Measurements from ENCODE around the gene PTPN21. TPM values are rescaled to one million over a fixed set of nuclear protein-coding genes. Genes with fewer than 3 reads are reported as not detected.

The PTPN21 gene
- total and polyA plus RNA-seq, 2 donors (not counting 3 experiments of a cell fraction or from before 2014, with no cell fraction given): 9.2 to 16.1 TPM

GRCh38 chr14:88478931-88479330, 75.9 kb downstream of the PTPN21 start:
- no peak overlapping the region for H2AFZ ChIP-seq (ENCODE audit: low read depth, low read length)
- no peak overlapping the region for H3K9ac ChIP-seq (replicated peaks; ENCODE audit: extremely low read depth, insufficient read depth, low read length)
- intact Hi-C loops (cut with micrococcal nuclease) (no loop called here), dilution Hi-C loops (cut with MboI; ENCODE audit: extremely low pct_ligation_motif_present, low sequenced_read_pairs) (no loop called here)
- H3K4me1 ChIP-seq (ENCODE audit: control insufficient read depth, extremely low read depth, insufficient read depth, low read length): no peaks in the 10 kb centered on the region
- ChIA-PET POLR2A (no interaction called here), CTCF (no interaction called here)
- FAIRE-seq (no peak), DNase-seq (ENCODE audit: low read depth, low spot score) (no peak)
- no peaks in the 10 kb centered on the region for H3K9me3 ChIP-seq (replicated peaks; ENCODE audit: control insufficient read depth, insufficient read depth, low read length)
- no peaks in the 10 kb centered on the region for H3K9me1 ChIP-seq (replicated peaks; ENCODE audit: control insufficient read depth, extremely low read depth, insufficient read depth, low read length)
- H3K36me3 ChIP-seq (ENCODE audit: control insufficient read depth in 2 of 2, extremely low read depth in 1 of 2, insufficient read depth in 2 of 2, low read length in 2 of 2): peaks cover 4 to 17% of the 10 kb centered on the region in 2 experiments
- H3K79me2 ChIP-seq (ENCODE audit: control insufficient read depth, insufficient read depth, low read length): peaks cover 8% of the 10 kb centered on the region
- no TSS peak for BruUV-seq (replicated peaks)
- TF ChIP-seq GATA2 (IDR thresholded peaks at IDR 0.05; ENCODE audit: insufficient read depth, insufficient read length, low read depth, low read length): no peak
- TF ChIP-seq MYC (IDR thresholded peaks at IDR 0.05; ENCODE audit: low read depth, low read length): no peak
- TF ChIP-seq EZH2 (IDR thresholded peaks at IDR 0.05; ENCODE audit: borderline replicate concordance, low read depth, low read length, severe bottlenecking): no peak
- TF ChIP-seq MAX (IDR thresholded peaks at IDR 0.05; ENCODE audit: insufficient read depth, insufficient read length): no peak
- no peak for TF ChIP-seq FOS (IDR thresholded peaks at IDR 0.05; ENCODE audit: borderline replicate concordance, insufficient read depth, low read length)
- no peak for TF ChIP-seq CTCF (IDR thresholded peaks at IDR 0.05; ENCODE audit: extremely low read depth in 1 of 2, insufficient read depth in 1 of 2, low read depth in 1 of 2, low read length in 2 of 2)
- TF ChIP-seq POLR2AphosphoS5 (IDR thresholded peaks at IDR 0.05; ENCODE audit: insufficient read depth, low read depth, low read length): no peak
- TF ChIP-seq POLR2A (IDR thresholded peaks at IDR 0.05; ENCODE audit: low read depth, low read length): no peak
- no peak for TF ChIP-seq JUN (IDR thresholded peaks at IDR 0.05; ENCODE audit: borderline replicate concordance, insufficient read depth, insufficient read length, low read depth)
- H4K20me1 ChIP-seq (replicated peaks; ENCODE audit: control insufficient read depth, extremely low read depth, insufficient read depth, low read length): no peaks in the 10 kb centered on the region
- H3K4me2 ChIP-seq (ENCODE audit: insufficient read depth, low read length): no peak overlapping the region
- no peak overlapping the region for H3K27ac ChIP-seq (ENCODE audit: insufficient read depth, low read depth, low read length)
- no peak overlapping the region for H3K4me3 ChIP-seq (replicated peaks in 1 of 3; ENCODE audit: insufficient read depth in 1 of 3, low read depth in 1 of 3, low read length in 3 of 3)
- H3K27me3 ChIP-seq (ENCODE audit: control insufficient read depth in 2 of 2, insufficient read depth in 2 of 2, low read length in 2 of 2): no peaks in the 10 kb centered on the region

Measured in endothelial cell of umbilical vein (primary cell).